ENCODE results near the gene FOXP1. TPM values are rescaled to one million over a fixed set of nuclear protein-coding genes. Genes with fewer than 3 reads are reported as not detected.
A peak's percentile ranks its signal among the peaks of the same experiment; 100 is the strongest.

FOXP1 gene
- total RNA-seq, 2 experiments from 2014 or later: 66.3 to 68.8 TPM

- H3K27ac Mint-ChIP-seq: no peak overlapping the region
- H3K36me3 Mint-ChIP-seq: peaks cover 53% of the 10 kb centered on the region
- ATAC-seq: no peak
These were observed 591.4 kb downstream of the FOXP1 start for GRCh38 chr3:70992131-70992530.

GRCh38 chr3:70990723-70991122 lies 592.8 kb downstream of the FOXP1 start:
- no peak for DNase-seq
- H3K27me3 Mint-ChIP-seq: no peaks in the 10 kb centered on the region
- peaks cover 21% of the 10 kb centered on the region for H3K4me1 Mint-ChIP-seq
- H3K4me3 Mint-ChIP-seq: no peak overlapping the region
- no peaks in the 10 kb centered on the region for H3K9me3 Mint-ChIP-seq (ENCODE audit: low read depth)
- CTCF ChIA-PET: interaction anchor here (0.6 to 1.2 kb wide), 2 partner anchors 11 to 141 kb away, joined by 3 read pairs; no protein-coding TSS in a partner anchor
- H3K27ac Mint-ChIP-seq: no peak overlapping the region
- peak; percentile 30 for ATAC-seq
- peaks cover 53% of the 10 kb centered on the region for H3K36me3 Mint-ChIP-seq

More at GRCh38 chr3:70992131-70992530, 591.4 kb downstream of the FOXP1 start:
- peaks cover 21% of the 10 kb centered on the region for H3K4me1 Mint-ChIP-seq
- H3K4me3 Mint-ChIP-seq: no peak overlapping the region
- no peak for DNase-seq
- CTCF ChIA-PET: no interaction called here
- H3K27me3 Mint-ChIP-seq: no peaks in the 10 kb centered on the region
- no peaks in the 10 kb centered on the region for H3K9me3 Mint-ChIP-seq (ENCODE audit: low read depth)

GRCh38 chr3:70990185-70990584 lies 593.3 kb downstream of the FOXP1 start:
- H3K9me3 Mint-ChIP-seq (ENCODE audit: low read depth): no peaks in the 10 kb centered on the region
- no peaks in the 10 kb centered on the region for H3K27me3 Mint-ChIP-seq
- H3K4me1 Mint-ChIP-seq: peaks cover 21% of the 10 kb centered on the region
- no peak for DNase-seq
- H3K4me3 Mint-ChIP-seq: no peak overlapping the region
- CTCF ChIA-PET: interaction anchor here (0.6 to 1.2 kb wide), 2 partner anchors 11 to 142 kb away, joined by 3 read pairs; no protein-coding TSS in a partner anchor
- ATAC-seq: peak; percentile 60
- H3K36me3 Mint-ChIP-seq: peaks cover 52% of the 10 kb centered on the region
- peak overlapping the region; percentile 59 for H3K27ac Mint-ChIP-seq

GRCh38 chr3:70989174-70989573 lies 594.4 kb downstream of the FOXP1 start:
- DNase-seq (no peak), ATAC-seq (no peak)
- CTCF ChIA-PET: no interaction called here
- no peak overlapping the region for H3K4me3 Mint-ChIP-seq
- peaks cover 58% of the 10 kb centered on the region for H3K36me3 Mint-ChIP-seq
- H3K27me3 Mint-ChIP-seq: no peaks in the 10 kb centered on the region
- no peaks in the 10 kb centered on the region for H3K9me3 Mint-ChIP-seq (ENCODE audit: low read depth)
- peaks cover 29% of the 10 kb centered on the region for H3K4me1 Mint-ChIP-seq
- no peak overlapping the region for H3K27ac Mint-ChIP-seq

GRCh38 chr3:70988111-70988510 lies 595.4 kb downstream of the FOXP1 start:
- DNase-seq (no peak), ATAC-seq (no peak)
- H3K4me3 Mint-ChIP-seq: no peak overlapping the region
- peaks cover 31% of the 10 kb centered on the region for H3K4me1 Mint-ChIP-seq
- CTCF ChIA-PET: no interaction called here
- no peaks in the 10 kb centered on the region for H3K27me3 Mint-ChIP-seq
- H3K27ac Mint-ChIP-seq: no peak overlapping the region
- no peaks in the 10 kb centered on the region for H3K9me3 Mint-ChIP-seq (ENCODE audit: low read depth)
- peaks cover 61% of the 10 kb centered on the region for H3K36me3 Mint-ChIP-seq

- DNase-seq (no peak), ATAC-seq (no peak)
- Mint-ChIP-seq H3K4me1 (peaks cover 44% of the 10 kb centered on the region), H3K27me3 (no peaks in the 10 kb centered on the region), H3K27ac (no peak overlapping the region), H3K36me3 (peaks cover 53% of the 10 kb centered on the region), H3K4me3 (no peak overlapping the region), H3K9me3 (ENCODE audit: low read depth) (no peaks in the 10 kb centered on the region)
- CTCF ChIA-PET: no interaction called here
These were observed 598.0 kb downstream of the FOXP1 start for GRCh38 chr3:70985572-70985971.

- ATAC-seq: no peak
- no peak for DNase-seq
- H3K36me3 Mint-ChIP-seq: peaks cover 54% of the 10 kb centered on the region
- CTCF ChIA-PET: no interaction called here
- peaks cover 43% of the 10 kb centered on the region for H3K4me1 Mint-ChIP-seq
- H3K27me3 Mint-ChIP-seq: no peaks in the 10 kb centered on the region
- H3K4me3 Mint-ChIP-seq: no peak overlapping the region
- H3K27ac Mint-ChIP-seq: no peak overlapping the region
- no peaks in the 10 kb centered on the region for H3K9me3 Mint-ChIP-seq (ENCODE audit: low read depth)
These were observed 598.6 kb downstream of the FOXP1 start for GRCh38 chr3:70984776-70985482.

- ATAC-seq (peak; percentile 36), DNase-seq (no peak)
- H3K36me3 Mint-ChIP-seq: peaks cover 57% of the 10 kb centered on the region
- H3K27me3 Mint-ChIP-seq: no peaks in the 10 kb centered on the region
- no peak overlapping the region for H3K4me3 Mint-ChIP-seq
- H3K4me1 Mint-ChIP-seq: peaks cover 38% of the 10 kb centered on the region
- CTCF ChIA-PET: no interaction called here
- peak overlapping the region; percentile 65 for H3K27ac Mint-ChIP-seq
- H3K9me3 Mint-ChIP-seq (ENCODE audit: low read depth): no peaks in the 10 kb centered on the region
These were observed 600.8 kb downstream of the FOXP1 start for GRCh38 chr3:70982700-70983140.

GRCh38 chr3:70982284-70982683 lies 601.2 kb downstream of the FOXP1 start:
- H3K36me3 Mint-ChIP-seq: peaks cover 56% of the 10 kb centered on the region
- no peaks in the 10 kb centered on the region for H3K9me3 Mint-ChIP-seq (ENCODE audit: low read depth)
- H3K27me3 Mint-ChIP-seq: no peaks in the 10 kb centered on the region
- ATAC-seq: no peak
- peaks cover 38% of the 10 kb centered on the region for H3K4me1 Mint-ChIP-seq
- no peak overlapping the region for H3K4me3 Mint-ChIP-seq
- CTCF ChIA-PET: no interaction called here
- H3K27ac Mint-ChIP-seq: no peak overlapping the region
- DNase-seq: no peak

- Mint-ChIP-seq H3K9me3 (ENCODE audit: low read depth) (no peaks in the 10 kb centered on the region), H3K4me1 (peaks cover 38% of the 10 kb centered on the region), H3K4me3 (no peak overlapping the region), H3K36me3 (peaks cover 54% of the 10 kb centered on the region), H3K27ac (peak overlapping the region; percentile 34), H3K27me3 (no peaks in the 10 kb centered on the region)
- ATAC-seq (no peak), DNase-seq (no peak)
- CTCF ChIA-PET: interaction anchor here (0.6 kb wide), 1 partner anchor 41 kb away, joined by 3 read pairs; no protein-coding TSS in a partner anchor
These were observed 602.2 kb downstream of the FOXP1 start for GRCh38 chr3:70981231-70981880.

- Mint-ChIP-seq H3K27ac (peak overlapping the region; percentile 67), H3K4me1 (peaks cover 38% of the 10 kb centered on the region), H3K36me3 (peaks cover 54% of the 10 kb centered on the region), H3K9me3 (ENCODE audit: low read depth) (no peaks in the 10 kb centered on the region), H3K4me3 (no peak overlapping the region), H3K27me3 (no peaks in the 10 kb centered on the region)
- peak; percentile 39 for ATAC-seq
- CTCF ChIA-PET: interaction anchor here (0.6 kb wide), 1 partner anchor 40 kb away, joined by 3 read pairs; no protein-coding TSS in a partner anchor
- no peak for DNase-seq
These were observed 602.8 kb downstream of the FOXP1 start for GRCh38 chr3:70980646-70981170.

- Mint-ChIP-seq H3K27me3 (no peaks in the 10 kb centered on the region), H3K36me3 (peaks cover 59% of the 10 kb centered on the region), H3K9me3 (ENCODE audit: low read depth) (no peaks in the 10 kb centered on the region), H3K27ac (peak overlapping the region; percentile 67), H3K4me3 (no peak overlapping the region), H3K4me1 (peaks cover 38% of the 10 kb centered on the region)
- CTCF ChIA-PET: no interaction called here
- DNase-seq: no peak
- ATAC-seq: no peak
These were observed 603.4 kb downstream of the FOXP1 start for GRCh38 chr3:70979983-70980645.

GRCh38 chr3:70977712-70978111 lies 605.8 kb downstream of the FOXP1 start:
- CTCF ChIA-PET: interaction anchor here (1.2 kb wide), 1 partner anchor 11 kb away, joined by 3 read pairs; no protein-coding TSS in a partner anchor
- ATAC-seq (no peak), DNase-seq (no peak)
- Mint-ChIP-seq H3K36me3 (peaks cover 60% of the 10 kb centered on the region), H3K27me3 (no peaks in the 10 kb centered on the region), H3K9me3 (ENCODE audit: low read depth) (no peaks in the 10 kb centered on the region), H3K27ac (no peak overlapping the region), H3K4me3 (no peak overlapping the region), H3K4me1 (peaks cover 24% of the 10 kb centered on the region)
